ENCODE measurements around the gene JAK3.

JAK3 gene

GRCh38 chr19:17821190-17821589, 26.6 kb downstream of the JAK3 start, which contains the start of gene INSL3:
Gene INSL3, minus strand, starts transcription at chr19:17821519. Its CDS starts 13 bp downstream, at chr19:17821506.
- Histone ChIP-seq H3K4me3 (ENCODE audit: low read length) (no peak within 1 kb of the TSS), H3K27me3 (ENCODE audit: low read depth, low read length) (no peaks in the 10 kb centered on the region), H3K9me3 (ENCODE audit: insufficient read depth, low read length) (no peaks in the 10 kb centered on the region), H3K36me3 (replicated peaks; ENCODE audit: low read depth, low read length) (peaks cover 7% of the 10 kb centered on the region), H3K4me2 (ENCODE audit: low read length) (no peak within 1 kb of the TSS), H4K20me1 (ENCODE audit: insufficient read depth, low read length) (peaks cover 2% of the 10 kb centered on the region; the same call in 1 of the 2 replicates), H3K27ac (ENCODE audit: low read length) (no peak within 1 kb of the TSS), H2AFZ (ENCODE audit: low read depth, low read length) (no peak within 1 kb of the TSS), H3K9ac (ENCODE audit: low read length) (no peak within 1 kb of the TSS), H3K4me1 (ENCODE audit: low read length) (no peaks in the 10 kb centered on the region), H3K79me2 (ENCODE audit: low read length) (no peaks in the 10 kb centered on the region)
- no peak for TF ChIP-seq CTCF (IDR thresholded peaks at IDR 0.05; ENCODE audit: low read depth, low read length)
- TF ChIP-seq EZH2phosphoT487 (IDR thresholded peaks at IDR 0.05; ENCODE audit: low read depth): no peak

- Histone ChIP-seq H3K79me2 (ENCODE audit: low read length) (no peaks in the 10 kb centered on the region), H4K20me1 (ENCODE audit: insufficient read depth, low read length) (no peaks in the 10 kb centered on the region), H2AFZ (ENCODE audit: low read depth, low read length) (no peak overlapping the region), H3K36me3 (replicated peaks; ENCODE audit: low read depth, low read length) (no peaks in the 10 kb centered on the region), H3K27me3 (ENCODE audit: low read depth, low read length) (peaks cover under 1% of the 10 kb centered on the region), H3K4me1 (ENCODE audit: low read length) (no peaks in the 10 kb centered on the region), H3K4me3 (ENCODE audit: low read length) (no peak overlapping the region), H3K27ac (ENCODE audit: low read length) (no peak overlapping the region), H3K9ac (ENCODE audit: low read length) (no peak overlapping the region), H3K9me3 (ENCODE audit: insufficient read depth, low read length) (no peaks in the 10 kb centered on the region), H3K4me2 (ENCODE audit: low read length) (no peak overlapping the region)
- TF ChIP-seq CTCF (IDR thresholded peaks at IDR 0.05; ENCODE audit: low read depth, low read length) (no peak), EZH2phosphoT487 (IDR thresholded peaks at IDR 0.05; ENCODE audit: low read depth) (no peak)
Observed at GRCh38 chr19:17817668-17818363, 30.0 kb downstream of the JAK3 start.

- Histone ChIP-seq H3K79me2 (ENCODE audit: low read length) (no peaks in the 10 kb centered on the region), H3K4me2 (ENCODE audit: low read length) (no peak overlapping the region), H3K27me3 (ENCODE audit: low read depth, low read length) (peaks cover 7% of the 10 kb centered on the region), H4K20me1 (ENCODE audit: insufficient read depth, low read length) (no peaks in the 10 kb centered on the region), H2AFZ (ENCODE audit: low read depth, low read length) (no peak overlapping the region), H3K4me3 (ENCODE audit: low read length) (no peak overlapping the region), H3K9me3 (ENCODE audit: insufficient read depth, low read length) (no peaks in the 10 kb centered on the region), H3K27ac (ENCODE audit: low read length) (no peak overlapping the region), H3K36me3 (replicated peaks; ENCODE audit: low read depth, low read length) (no peaks in the 10 kb centered on the region), H3K9ac (ENCODE audit: low read length) (no peak overlapping the region), H3K4me1 (ENCODE audit: low read length) (no peaks in the 10 kb centered on the region)
- no peak for TF ChIP-seq EZH2phosphoT487 (IDR thresholded peaks at IDR 0.05; ENCODE audit: low read depth)
Observed at GRCh38 chr19:17812099-17812498, 35.7 kb downstream of the JAK3 start.

GRCh38 chr19:17811681-17812080, 36.1 kb downstream of the JAK3 start:
- Histone ChIP-seq H3K27me3 (ENCODE audit: low read depth, low read length) (peaks cover 7% of the 10 kb centered on the region), H3K36me3 (replicated peaks; ENCODE audit: low read depth, low read length) (no peaks in the 10 kb centered on the region), H3K27ac (ENCODE audit: low read length) (no peak overlapping the region), H4K20me1 (ENCODE audit: insufficient read depth, low read length) (no peaks in the 10 kb centered on the region), H3K9me3 (ENCODE audit: insufficient read depth, low read length) (no peaks in the 10 kb centered on the region), H3K4me1 (ENCODE audit: low read length) (no peaks in the 10 kb centered on the region), H3K4me2 (ENCODE audit: low read length) (no peak overlapping the region), H2AFZ (ENCODE audit: low read depth, low read length) (no peak overlapping the region), H3K4me3 (ENCODE audit: low read length) (no peak overlapping the region), H3K9ac (ENCODE audit: low read length) (no peak overlapping the region), H3K79me2 (ENCODE audit: low read length) (no peaks in the 10 kb centered on the region)
- TF ChIP-seq CTCF (IDR thresholded peaks at IDR 0.05; ENCODE audit: low read depth, low read length) (no peak), EZH2phosphoT487 (IDR thresholded peaks at IDR 0.05; ENCODE audit: low read depth) (no peak)

All from OCI-LY3 (cell line).